HCT116 (cell line): ENCODE results near the gene PNMA8C. TPM values are rescaled to one million over a fixed set of nuclear protein-coding genes. Genes with fewer than 3 reads are reported as not detected.

Experiments
- ATAC-seq: fragments of 200-7000 bp; cut with Tn5 transposase; 2 replicates; pipeline ENCODE4 v1.9.1; 2020; ENCODE audit warnings: mild to moderate bottlenecking, moderate library complexity
- BruUV-seq: library from RNA; stranded (reverse); fragments of 400-500 nt; replicated peaks from 2 replicates; lab custom pipeline; 2021; lab: Mats Ljungman, UMichigan
- CTCF ChIA-PET: fragments of 300-600 bp; sonication (Branson Sonifier 250); formaldehyde crosslinking; loops from one replicate; lab custom pipeline; 2021; ENCODE audit warnings: antibody characterized with exemption; lab: Charles Lee
- POLR2A ChIA-PET: fragments of 300-600, 350-600 bp; sonication (Branson Sonifier 250); formaldehyde crosslinking; loops from one replicate; lab custom pipeline; 2021; ENCODE audit warnings: antibody characterized with exemption; lab: Charles Lee
- RAD21 ChIA-PET, 2 experiments: fragments of 300-600 bp; sonication (Branson Sonifier 250); formaldehyde crosslinking; loops; one replicate each; lab custom pipeline; 2023; ENCODE audit warnings: low total read pairs in 2 of 2; ENCODE audit not compliant: uncharacterized antibody in 2 of 2, unreplicated experiment in 2 of 2, low non-redundant PET in 1 of 2; lab: Charles Lee
- DNase-seq: peaks from one replicate; pipeline ENCODE4 v3.0.0-alpha.2; 2010; ENCODE audit warnings: low read depth, low spot score
- H2AFZ ChIP-seq: fragments of 200-600 bp; shearing (Covaris generic), sonication (generic); 2 replicates; pipeline ENCODE4 v1.6.1; 2017; ENCODE audit warnings: low read depth, mixed run types, mixed read lengths, antibody characterized with exemption, low read length; ENCODE audit not compliant: poor library complexity, severe bottlenecking
- H3K27ac ChIP-seq: 2 replicates; pipeline ENCODE4 v1.5.1; 2012; ENCODE audit warnings: low read depth, low read length
- H3K27me3 ChIP-seq: fragments of 200-600 bp; sonication (generic); 2 replicates; pipeline ENCODE4 v1.6.1; 2016; ENCODE audit warnings: mixed run types, low read length, mixed read lengths; ENCODE audit not compliant: insufficient read depth
- H3K36me3 ChIP-seq, 2 experiments: fragments of 200-500 bp in 1 of 2; fragments of 200-600 bp in 1 of 2; sonication (Bioruptor generic) in 1 of 2; sonication (generic) in 1 of 2; 2 replicates each; pipeline versions ENCODE4 v1.5.1 to v1.6.1; 2014 to 2016; ENCODE audit warnings: low read length in 2 of 2, inconsistent platforms in 1 of 2, mixed read lengths in 1 of 2, mixed run types in 1 of 2; ENCODE audit not compliant: insufficient read depth in 2 of 2, control insufficient read depth in 1 of 2
- H3K4me1 ChIP-seq, 2 experiments: fragments of 200-600 bp in 1 of 2; sonication (generic) in 1 of 2; 2 replicates each; pipeline versions ENCODE4 v1.5.1 to v1.6.1; 2012 to 2017; ENCODE audit warnings: low read length in 2 of 2, inconsistent platforms in 1 of 2, mild to moderate bottlenecking in 1 of 2, mixed read lengths in 1 of 2, mixed run types in 1 of 2, moderate library complexity in 1 of 2; ENCODE audit not compliant: insufficient read depth in 2 of 2, control insufficient read depth in 1 of 2
- H3K4me2 ChIP-seq: fragments of 200-600 bp; sonication (generic); 2 replicates; pipeline ENCODE4 v1.6.1; 2017; ENCODE audit warnings: mixed run types, low read length, mixed read lengths
- H3K4me3 ChIP-seq, 2 experiments: fragments of 200-600 bp in 1 of 2; sonication (generic) in 1 of 2; replicated peaks in 1 of 2; 2 replicates each; pipeline ENCODE4 v1.5.1; 2011 to 2016; ENCODE audit warnings: low read length in 2 of 2, control low read depth in 1 of 2, low read depth in 1 of 2, mild to moderate bottlenecking in 1 of 2, mixed read lengths in 1 of 2, mixed run types in 1 of 2
- H3K79me2 ChIP-seq: fragments of 200-600 bp; sonication (generic); 2 replicates; pipeline ENCODE4 v1.6.1; 2017; ENCODE audit warnings: mild to moderate bottlenecking, mixed run types, low read length, moderate library complexity, mixed read lengths; ENCODE audit not compliant: insufficient read depth
- H3K9ac ChIP-seq: fragments of 200-600 bp; sonication (generic); 2 replicates; pipeline ENCODE4 v1.6.1; 2016; ENCODE audit warnings: low read length, mixed read lengths
- H3K9me2 ChIP-seq: fragments of 200-600 bp; sonication (generic), shearing (Covaris generic); 2 replicates; pipeline ENCODE4 v1.6.1; 2017; ENCODE audit warnings: mixed run types, mild to moderate bottlenecking, moderate library complexity; ENCODE audit not compliant: insufficient read depth
- H3K9me3 ChIP-seq, 2 experiments: fragments of 200-500 bp in 1 of 2; fragments of 200-600 bp in 1 of 2; sonication (Bioruptor generic) in 1 of 2; sonication (generic) in 1 of 2; 2 replicates each; pipeline ENCODE4 v1.6.1; 2014 to 2017; ENCODE audit warnings: low read length in 2 of 2, mixed read lengths in 2 of 2, inconsistent platforms in 1 of 2, low read depth in 1 of 2, mild to moderate bottlenecking in 1 of 2, mixed run types in 1 of 2, moderate library complexity in 1 of 2; ENCODE audit not compliant: control insufficient read depth in 1 of 2, insufficient read depth in 1 of 2
- H4K20me1 ChIP-seq: fragments of 200-600 bp; sonication (generic), shearing (Covaris generic); 2 replicates; pipeline ENCODE4 v1.6.1; 2017; ENCODE audit warnings: mixed run types, mild to moderate bottlenecking, moderate library complexity; ENCODE audit not compliant: insufficient read depth
- CBX3 ChIP-seq: IDR thresholded peaks from 2 replicates; pipeline ENCODE4 v1.6.1; 2012; ENCODE audit warnings: low read depth
- EGR1 ChIP-seq: IDR thresholded peaks from 2 replicates; pipeline ENCODE4 v1.6.1; 2012; ENCODE audit warnings: low read depth
- EZH2 ChIP-seq: fragments of 200-600 bp; sonication (generic); IDR thresholded peaks from 2 replicates; pipeline ENCODE4 v1.6.1; 2017; ENCODE audit warnings: antibody characterized with exemption, mixed run types
- EZH2phosphoT487 ChIP-seq: fragments of 200-600 bp; IDR thresholded peaks from 2 replicates; pipeline ENCODE4 v1.6.1; 2018; ENCODE audit warnings: antibody characterized with exemption, borderline replicate concordance
- POLR2A ChIP-seq: IDR thresholded peaks from 2 replicates; pipeline ENCODE4 v1.7.0; 2011; ENCODE audit warnings: borderline replicate concordance; ENCODE audit not compliant: insufficient read depth, insufficient read length; ENCODE audit errors: extremely low read depth
- POLR2AphosphoS5 ChIP-seq: IDR thresholded peaks from 2 replicates; pipeline ENCODE4 v1.6.1; 2011; ENCODE audit warnings: mild to moderate bottlenecking, low read depth, low read length, moderate library complexity
- RAD21 ChIP-seq: IDR thresholded peaks from 2 replicates; pipeline ENCODE4 v1.6.1; 2012; ENCODE audit warnings: low read depth, mild to moderate bottlenecking
- SIN3A ChIP-seq: IDR thresholded peaks from 2 replicates; pipeline ENCODE4 v1.6.1; 2012; ENCODE audit warnings: low read depth
- SRF ChIP-seq: IDR thresholded peaks from 2 replicates; pipeline ENCODE4 v1.6.1; 2012; ENCODE audit warnings: low read depth
- TCF7L2 ChIP-seq: IDR thresholded peaks from 2 replicates; pipeline ENCODE4 v1.7.0; 2011; ENCODE audit warnings: borderline replicate concordance, inconsistent platforms; ENCODE audit not compliant: insufficient read depth, insufficient read length; ENCODE audit errors: extremely low read depth
- YY1 ChIP-seq: IDR thresholded peaks from 2 replicates; pipeline ENCODE4 v1.6.1; 2011; ENCODE audit warnings: low read length, low read depth, moderate library complexity, mild to moderate bottlenecking; ENCODE audit not compliant: insufficient replicate concordance; ENCODE audit errors: extremely low read depth
- ZFX ChIP-seq: fragments of 450-650 bp; IDR thresholded peaks from 2 replicates; pipeline ENCODE4 v1.6.1; 2017
- intact Hi-C: fragments of 100-400 bp; cut with micrococcal nuclease; formaldehyde crosslinking; loops from 2 replicates; pipeline ENCODE4 v1.10.0; 2022
- total RNA-seq: library from RNA; stranded (reverse); gene quantifications from one replicate; pipeline ENCODE4 v1.2.1, GENCODE V29; 2021; ENCODE audit not compliant: unreplicated experiment
- TF ChIP-seq, protein P1 (sequence below): IDR thresholded peaks from 2 replicates; pipeline ENCODE4 v1.6.1; 2012
- TF ChIP-seq, protein P2 (sequence below): IDR thresholded peaks from 2 replicates; pipeline ENCODE4 v1.6.1; 2011; ENCODE audit warnings: mild to moderate bottlenecking, low read length, moderate library complexity; ENCODE audit not compliant: insufficient replicate concordance; ENCODE audit errors: extremely low read depth
- TF ChIP-seq, protein P3 (sequence below): IDR thresholded peaks from 2 replicates; pipeline ENCODE4 v1.6.1; 2012
- TF ChIP-seq, protein P4 (sequence below): IDR thresholded peaks from 2 replicates; pipeline ENCODE4 v1.6.1; 2012; ENCODE audit warnings: low read depth
- TF ChIP-seq, protein P5 (sequence below), 3 experiments: fragments of 200-600 bp in 1 of 3; sonication (generic) in 1 of 3; IDR thresholded peaks in 2 of 3; conservative IDR thresholded peaks in 1 of 3; 2 replicates each; pipeline ENCODE4 v1.5.1; 2012 to 2017; ENCODE audit warnings: low read depth in 2 of 3, low read length in 2 of 3, antibody characterized with exemption in 1 of 3, borderline replicate concordance in 1 of 3, control low read depth in 1 of 3, mild to moderate bottlenecking in 1 of 3, mixed read lengths in 1 of 3, mixed run types in 1 of 3, moderate library complexity in 1 of 3; ENCODE audit not compliant: insufficient read depth in 1 of 3

The PNMA8C gene
- total RNA-seq, 1 experiment from 2014 or later: not detected

DNA sequence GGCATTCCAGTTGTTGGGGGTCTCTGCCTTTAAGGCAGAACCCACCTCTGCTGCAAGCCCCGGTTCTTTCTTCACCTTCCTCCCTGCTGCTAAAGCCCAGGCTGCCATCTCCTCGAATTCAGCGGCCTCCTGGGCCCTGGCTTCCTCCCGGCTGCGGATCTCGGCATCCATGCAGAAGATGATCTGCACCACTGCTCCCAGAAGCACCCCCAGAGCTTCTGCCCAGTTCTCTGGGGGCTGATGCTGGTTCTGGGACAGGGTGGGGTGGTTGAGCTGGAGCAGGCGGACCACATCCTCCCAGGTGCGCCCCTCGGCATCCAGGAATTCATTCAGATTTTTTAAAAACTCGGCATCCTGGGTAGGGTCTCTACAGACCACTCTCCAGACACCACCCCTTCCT is 41.6 kb upstream of the PNMA8C start (continued):
- TF ChIP-seq, protein P1, sequence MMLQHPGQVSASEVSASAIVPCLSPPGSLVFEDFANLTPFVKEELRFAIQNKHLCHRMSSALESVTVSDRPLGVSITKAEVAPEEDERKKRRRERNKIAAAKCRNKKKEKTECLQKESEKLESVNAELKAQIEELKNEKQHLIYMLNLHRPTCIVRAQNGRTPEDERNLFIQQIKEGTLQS: no peak
- TF ChIP-seq SIN3A (no peak), RAD21 (no peak), CBX3 (no peak)

DNA sequence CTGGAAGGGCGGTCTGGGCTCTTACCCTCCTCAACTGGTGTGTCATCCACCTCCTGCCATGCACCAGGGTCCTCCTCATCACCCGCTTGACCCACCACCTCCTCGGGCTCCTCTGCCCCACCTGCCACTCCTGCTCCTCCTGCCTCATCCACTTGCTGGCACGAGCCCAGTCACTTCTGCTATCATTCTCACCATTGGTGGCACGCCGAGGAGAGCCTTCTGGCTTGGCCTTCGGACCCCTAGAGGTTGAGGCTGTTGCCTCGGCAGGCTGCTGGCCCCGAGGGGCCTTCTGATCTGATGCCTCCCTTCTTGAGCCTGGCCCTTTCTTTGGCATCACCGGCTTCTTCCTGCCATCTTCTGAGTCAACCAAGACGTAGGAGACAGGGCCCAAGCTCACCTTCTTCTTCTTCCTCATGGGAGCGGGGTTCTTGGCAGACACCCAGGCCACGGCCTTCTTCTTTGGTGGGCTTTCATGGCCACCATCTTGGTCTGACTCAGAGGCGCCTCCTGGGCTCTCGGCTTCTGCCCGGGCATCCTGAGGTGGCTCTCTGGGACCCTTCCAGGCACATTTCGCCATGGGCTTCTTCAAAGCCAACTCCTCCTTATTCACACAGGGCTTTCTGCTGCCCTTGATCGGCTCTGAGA is 40.9 kb upstream of the PNMA8C start:
- RAD21 ChIA-PET: no interaction called here
- Histone ChIP-seq H3K9me3 (no peaks in the 10 kb centered on the region), H3K79me2 (no peaks in the 10 kb centered on the region), H3K9me2 (no peaks in the 10 kb centered on the region), H3K36me3 (no peaks in the 10 kb centered on the region), H3K4me3 (no peak overlapping the region), H2AFZ (no peak overlapping the region), H3K9ac (no peak overlapping the region), H3K4me1 (no peaks in the 10 kb centered on the region), H3K4me2 (no peak overlapping the region), H3K27ac (no peak overlapping the region), H4K20me1 (no peaks in the 10 kb centered on the region), H3K27me3 (0 out of 2 replicates have a peak, but pooled peaks cover 7% of the 10 kb centered on the region)
- CTCF ChIA-PET: no interaction called here
- ATAC-seq (no peak), DNase-seq (no peak)
- intact Hi-C loops: no loop called here
- POLR2A ChIA-PET: no interaction called here
- no TSS peak for BruUV-seq
- TF ChIP-seq CBX3 (no peak), POLR2A (no peak), ZFX (no peak), EZH2 (no peak), SRF (no peak), TCF7L2 (no peak), POLR2AphosphoS5 (no peak), YY1 (no peak), EGR1 (no peak), EZH2phosphoT487 (no peak), SIN3A (no peak)
- TF ChIP-seq, protein P2, sequence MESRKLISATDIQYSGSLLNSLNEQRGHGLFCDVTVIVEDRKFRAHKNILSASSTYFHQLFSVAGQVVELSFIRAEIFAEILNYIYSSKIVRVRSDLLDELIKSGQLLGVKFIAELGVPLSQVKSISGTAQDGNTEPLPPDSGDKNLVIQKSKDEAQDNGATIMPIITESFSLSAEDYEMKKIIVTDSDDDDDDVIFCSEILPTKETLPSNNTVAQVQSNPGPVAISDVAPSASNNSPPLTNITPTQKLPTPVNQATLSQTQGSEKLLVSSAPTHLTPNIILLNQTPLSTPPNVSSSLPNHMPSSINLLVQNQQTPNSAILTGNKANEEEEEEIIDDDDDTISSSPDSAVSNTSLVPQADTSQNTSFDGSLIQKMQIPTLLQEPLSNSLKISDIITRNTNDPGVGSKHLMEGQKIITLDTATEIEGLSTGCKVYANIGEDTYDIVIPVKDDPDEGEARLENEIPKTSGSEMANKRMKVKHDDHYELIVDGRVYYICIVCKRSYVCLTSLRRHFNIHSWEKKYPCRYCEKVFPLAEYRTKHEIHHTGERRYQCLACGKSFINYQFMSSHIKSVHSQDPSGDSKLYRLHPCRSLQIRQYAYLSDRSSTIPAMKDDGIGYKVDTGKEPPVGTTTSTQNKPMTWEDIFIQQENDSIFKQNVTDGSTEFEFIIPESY: no peak
- TF ChIP-seq, protein P3, sequence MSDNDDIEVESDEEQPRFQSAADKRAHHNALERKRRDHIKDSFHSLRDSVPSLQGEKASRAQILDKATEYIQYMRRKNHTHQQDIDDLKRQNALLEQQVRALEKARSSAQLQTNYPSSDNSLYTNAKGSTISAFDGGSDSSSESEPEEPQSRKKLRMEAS: no peak
- TF ChIP-seq, protein P4, sequence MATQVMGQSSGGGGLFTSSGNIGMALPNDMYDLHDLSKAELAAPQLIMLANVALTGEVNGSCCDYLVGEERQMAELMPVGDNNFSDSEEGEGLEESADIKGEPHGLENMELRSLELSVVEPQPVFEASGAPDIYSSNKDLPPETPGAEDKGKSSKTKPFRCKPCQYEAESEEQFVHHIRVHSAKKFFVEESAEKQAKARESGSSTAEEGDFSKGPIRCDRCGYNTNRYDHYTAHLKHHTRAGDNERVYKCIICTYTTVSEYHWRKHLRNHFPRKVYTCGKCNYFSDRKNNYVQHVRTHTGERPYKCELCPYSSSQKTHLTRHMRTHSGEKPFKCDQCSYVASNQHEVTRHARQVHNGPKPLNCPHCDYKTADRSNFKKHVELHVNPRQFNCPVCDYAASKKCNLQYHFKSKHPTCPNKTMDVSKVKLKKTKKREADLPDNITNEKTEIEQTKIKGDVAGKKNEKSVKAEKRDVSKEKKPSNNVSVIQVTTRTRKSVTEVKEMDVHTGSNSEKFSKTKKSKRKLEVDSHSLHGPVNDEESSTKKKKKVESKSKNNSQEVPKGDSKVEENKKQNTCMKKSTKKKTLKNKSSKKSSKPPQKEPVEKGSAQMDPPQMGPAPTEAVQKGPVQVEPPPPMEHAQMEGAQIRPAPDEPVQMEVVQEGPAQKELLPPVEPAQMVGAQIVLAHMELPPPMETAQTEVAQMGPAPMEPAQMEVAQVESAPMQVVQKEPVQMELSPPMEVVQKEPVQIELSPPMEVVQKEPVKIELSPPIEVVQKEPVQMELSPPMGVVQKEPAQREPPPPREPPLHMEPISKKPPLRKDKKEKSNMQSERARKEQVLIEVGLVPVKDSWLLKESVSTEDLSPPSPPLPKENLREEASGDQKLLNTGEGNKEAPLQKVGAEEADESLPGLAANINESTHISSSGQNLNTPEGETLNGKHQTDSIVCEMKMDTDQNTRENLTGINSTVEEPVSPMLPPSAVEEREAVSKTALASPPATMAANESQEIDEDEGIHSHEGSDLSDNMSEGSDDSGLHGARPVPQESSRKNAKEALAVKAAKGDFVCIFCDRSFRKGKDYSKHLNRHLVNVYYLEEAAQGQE: no peak
- TF ChIP-seq, protein P5, sequence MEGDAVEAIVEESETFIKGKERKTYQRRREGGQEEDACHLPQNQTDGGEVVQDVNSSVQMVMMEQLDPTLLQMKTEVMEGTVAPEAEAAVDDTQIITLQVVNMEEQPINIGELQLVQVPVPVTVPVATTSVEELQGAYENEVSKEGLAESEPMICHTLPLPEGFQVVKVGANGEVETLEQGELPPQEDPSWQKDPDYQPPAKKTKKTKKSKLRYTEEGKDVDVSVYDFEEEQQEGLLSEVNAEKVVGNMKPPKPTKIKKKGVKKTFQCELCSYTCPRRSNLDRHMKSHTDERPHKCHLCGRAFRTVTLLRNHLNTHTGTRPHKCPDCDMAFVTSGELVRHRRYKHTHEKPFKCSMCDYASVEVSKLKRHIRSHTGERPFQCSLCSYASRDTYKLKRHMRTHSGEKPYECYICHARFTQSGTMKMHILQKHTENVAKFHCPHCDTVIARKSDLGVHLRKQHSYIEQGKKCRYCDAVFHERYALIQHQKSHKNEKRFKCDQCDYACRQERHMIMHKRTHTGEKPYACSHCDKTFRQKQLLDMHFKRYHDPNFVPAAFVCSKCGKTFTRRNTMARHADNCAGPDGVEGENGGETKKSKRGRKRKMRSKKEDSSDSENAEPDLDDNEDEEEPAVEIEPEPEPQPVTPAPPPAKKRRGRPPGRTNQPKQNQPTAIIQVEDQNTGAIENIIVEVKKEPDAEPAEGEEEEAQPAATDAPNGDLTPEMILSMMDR (IDR thresholded peaks at IDR 0.05 in 2 of 3, conservative IDR thresholded peaks at IDR 0.05 in 1 of 3; ENCODE audit: borderline replicate concordance in 1 of 3, insufficient read depth in 1 of 3, low read depth in 2 of 3, low read length in 2 of 3): no peak
